ENCODE data around the gene PEPD.

- TF ChIP-seq CTCF (IDR thresholded peaks at IDR 0.05; ENCODE audit: poor library complexity), result no peak
- no peak for TF ChIP-seq EZH2 (IDR thresholded peaks at IDR 0.05; ENCODE audit: borderline replicate concordance)
Observed at GRCh38 chr19:33530842-33531241, 9.3 kb upstream of the PEPD start.

All from hepatocyte (in vitro differentiated cells).